Vagina (tissue), 2 donors: Measurements from ENCODE around the gene TEKT2. TPM values are rescaled to one million over a fixed set of nuclear protein-coding genes. Genes with fewer than 3 reads are reported as not detected.
A peak's percentile ranks its signal among the peaks of the same experiment; 100 is the strongest.

Experiments
- DNase-seq, 2 donors: peaks; one replicate each; pipeline ENCODE4 v3.0.0-alpha.2; 2017; ENCODE audit errors: extremely low spot score in 2 of 2
- H3K27ac ChIP-seq: fragments of 200-600 bp; sonication (generic); one replicate; pipeline ENCODE4 v1.5.1; 2019
- H3K27me3 ChIP-seq: fragments of 200-600 bp; sonication (generic); one replicate; pipeline ENCODE4 v1.5.1; 2019
- H3K36me3 ChIP-seq, 2 donors: fragments of 200-600 bp; sonication (generic); one replicate each; pipeline ENCODE4 v1.5.1; 2017 to 2019
- H3K4me1 ChIP-seq: fragments of 200-600 bp; sonication (generic); one replicate; pipeline ENCODE4 v1.5.1; 2019
- H3K4me3 ChIP-seq, 2 donors: fragments of 200-600 bp; sonication (generic); 1 replicate in 1 of 2; 2 replicates in 1 of 2; pipeline ENCODE4 v1.5.1; 2016 to 2019
- H3K9me3 ChIP-seq: fragments of 200-600 bp; sonication (generic); one replicate; pipeline ENCODE4 v1.5.1; 2019
- CTCF ChIP-seq, 3 experiments: fragments of 450-650 bp in 2 of 3; fragments of 200-600 bp in 1 of 3; sonication (generic) in 1 of 3; IDR thresholded peaks; one replicate each; pipeline ENCODE4 v1.5.1; 2017 to 2019; ENCODE audit warnings: antibody characterized with exemption in 3 of 3, mild to moderate bottlenecking in 2 of 3, moderate library complexity in 2 of 3
- POLR2A ChIP-seq, 2 donors: fragments of 450-650 bp; IDR thresholded peaks; one replicate each; pipeline ENCODE4 v1.6.1; 2017; ENCODE audit warnings: antibody characterized with exemption in 2 of 2, mild to moderate bottlenecking in 2 of 2, moderate library complexity in 2 of 2
- POLR2AphosphoS5 ChIP-seq, 2 donors: sonication (generic); formaldehyde crosslinking; IDR thresholded peaks; one replicate each; pipeline ENCODE4 v1.9.0; 2017; ENCODE audit warnings: antibody characterized with exemption in 2 of 2, mild to moderate bottlenecking in 2 of 2, low read depth in 1 of 2; ENCODE audit not compliant: insufficient read depth in 1 of 2
- intact Hi-C: fragments of 100-400 bp; cut with DNase I; formaldehyde crosslinking; loops from one replicate; pipeline ENCODE4 v1.15.1; 2023
- total RNA-seq: library from RNA; depleted of rRNA; stranded (reverse); fragments of >200 nt; gene quantifications from one replicate; pipeline ENCODE4 v1.2.3, GENCODE V29; 2016

TEKT2 gene
- total RNA-seq, 1 donor from 2014 or later: not detected

DNA sequence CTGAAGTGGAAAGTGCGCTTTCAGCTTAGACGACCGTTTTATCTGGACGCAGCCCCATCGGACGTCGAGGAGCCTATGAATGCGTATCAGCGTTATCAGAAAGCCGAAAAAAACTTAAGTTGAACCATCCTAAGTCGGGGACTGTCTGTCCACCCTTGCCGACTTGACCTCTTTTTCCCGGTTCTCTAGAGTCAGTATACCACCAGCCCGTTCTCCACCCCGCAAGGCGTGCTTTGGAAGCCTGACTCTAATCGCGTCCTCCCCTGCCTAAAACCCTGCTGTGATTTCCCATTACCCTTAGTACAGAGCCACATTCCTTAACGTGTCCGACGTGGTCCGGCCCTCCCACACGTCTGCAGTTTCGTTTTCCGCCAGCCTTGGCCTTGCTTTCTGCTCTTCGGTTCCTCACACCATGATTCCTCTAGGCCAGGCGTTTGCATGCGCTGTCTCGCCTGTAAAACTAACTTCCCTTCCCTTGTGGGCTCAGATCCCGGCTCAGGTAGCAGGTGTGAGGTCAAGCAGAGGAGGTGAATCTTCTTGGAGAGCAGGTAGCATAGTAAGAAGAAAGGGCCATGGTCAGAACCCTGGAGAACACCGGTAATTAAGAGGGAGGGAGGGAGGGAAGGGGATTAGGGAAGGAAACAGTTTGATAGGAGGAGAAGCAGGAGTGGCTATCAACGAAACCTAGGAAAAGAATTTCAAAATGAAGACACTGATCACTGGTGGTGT, 5.7 kb downstream of the TEKT2 start:
- peaks cover 30% of the 10 kb centered on the region for H3K4me1 ChIP-seq

DNA sequence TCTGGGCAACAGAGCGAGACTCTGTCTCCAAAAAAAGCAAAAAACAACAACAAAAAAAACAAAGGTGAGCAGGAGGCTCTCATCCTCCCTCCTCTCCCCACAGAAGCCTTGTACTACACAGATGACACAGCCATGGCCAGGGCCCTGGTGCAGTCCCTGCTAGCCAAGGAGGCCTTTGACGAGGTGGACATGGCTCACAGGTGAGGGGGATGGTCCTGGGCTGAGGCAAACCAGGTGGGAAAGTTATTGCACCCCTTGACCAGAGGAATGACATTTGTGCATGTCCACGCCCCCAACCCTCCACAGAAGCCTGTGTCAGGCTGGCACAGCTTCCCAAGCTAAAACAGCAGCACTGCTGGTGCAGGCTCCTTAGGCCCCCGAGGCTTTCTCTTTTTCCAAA, 7.2 kb downstream of the TEKT2 start:
- intact Hi-C loops: no loop called here
- H3K27ac ChIP-seq: no peak overlapping the region
- peaks cover 27% of the 10 kb centered on the region for H3K4me1 ChIP-seq
- H3K36me3 ChIP-seq: peaks cover 0 to 43% of the 10 kb centered on the region in 2 donors
- DNase-seq: no peak
- no peak overlapping the region for H3K4me3 ChIP-seq
- TF ChIP-seq POLR2A (IDR thresholded peaks at IDR 0.05) (no peak), POLR2AphosphoS5 (IDR thresholded peaks at IDR 0.05; ENCODE audit: insufficient read depth in 1 of 2, low read depth in 1 of 2) (no peak), CTCF (IDR thresholded peaks at IDR 0.05) (no peak)
- H3K27me3 ChIP-seq: no peaks in the 10 kb centered on the region
- H3K9me3 ChIP-seq: no peaks in the 10 kb centered on the region

More for the DNA sequence above, 5.7 kb downstream of the TEKT2 start:
- intact Hi-C loops: no loop called here
- Histone ChIP-seq H3K27ac (peak overlapping the region; percentile 88), H3K9me3 (no peaks in the 10 kb centered on the region), H3K4me3 (peak overlapping the region; percentile 89 to 99), H3K36me3 (peaks cover 0 to 34% of the 10 kb centered on the region in 2 donors), H3K27me3 (no peaks in the 10 kb centered on the region)
- DNase-seq: no peak
- TF ChIP-seq POLR2AphosphoS5 (IDR thresholded peaks at IDR 0.05; ENCODE audit: insufficient read depth in 1 of 2, low read depth in 1 of 2) (no peak), POLR2A (IDR thresholded peaks at IDR 0.05) (no peak), CTCF (IDR thresholded peaks at IDR 0.05) (no peak)

DNA sequence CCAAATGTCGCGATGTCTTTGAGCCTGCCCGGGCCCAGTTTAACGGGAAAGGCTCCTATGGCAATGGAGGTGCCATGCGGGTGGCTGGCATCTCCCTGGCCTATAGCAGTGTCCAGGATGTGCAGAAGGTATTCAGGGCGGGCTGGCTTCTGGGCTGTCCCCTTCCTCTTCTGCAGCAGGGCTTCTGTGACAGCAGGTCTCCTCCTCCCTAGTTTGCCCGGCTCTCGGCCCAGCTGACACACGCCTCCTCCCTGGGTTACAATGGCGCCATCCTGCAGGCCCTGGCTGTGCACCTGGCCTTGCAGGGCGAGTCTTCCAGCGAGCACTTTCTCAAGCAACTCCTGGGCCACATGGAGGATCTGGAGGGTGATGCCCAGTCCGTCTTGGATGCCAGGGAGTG, 7.8 kb downstream of the TEKT2 start:
- no peak for DNase-seq
- Histone ChIP-seq H3K9me3 (no peaks in the 10 kb centered on the region), H3K27me3 (no peaks in the 10 kb centered on the region), H3K36me3 (peaks cover 0 to 44% of the 10 kb centered on the region in 2 donors), H3K27ac (no peak overlapping the region), H3K4me1 (peaks cover 27% of the 10 kb centered on the region), H3K4me3 (no peak overlapping the region)
- intact Hi-C loops: no loop called here
- TF ChIP-seq CTCF (IDR thresholded peaks at IDR 0.05) (no peak), POLR2A (IDR thresholded peaks at IDR 0.05) (no peak), POLR2AphosphoS5 (IDR thresholded peaks at IDR 0.05; ENCODE audit: insufficient read depth in 1 of 2, low read depth in 1 of 2) (no peak)

DNA sequence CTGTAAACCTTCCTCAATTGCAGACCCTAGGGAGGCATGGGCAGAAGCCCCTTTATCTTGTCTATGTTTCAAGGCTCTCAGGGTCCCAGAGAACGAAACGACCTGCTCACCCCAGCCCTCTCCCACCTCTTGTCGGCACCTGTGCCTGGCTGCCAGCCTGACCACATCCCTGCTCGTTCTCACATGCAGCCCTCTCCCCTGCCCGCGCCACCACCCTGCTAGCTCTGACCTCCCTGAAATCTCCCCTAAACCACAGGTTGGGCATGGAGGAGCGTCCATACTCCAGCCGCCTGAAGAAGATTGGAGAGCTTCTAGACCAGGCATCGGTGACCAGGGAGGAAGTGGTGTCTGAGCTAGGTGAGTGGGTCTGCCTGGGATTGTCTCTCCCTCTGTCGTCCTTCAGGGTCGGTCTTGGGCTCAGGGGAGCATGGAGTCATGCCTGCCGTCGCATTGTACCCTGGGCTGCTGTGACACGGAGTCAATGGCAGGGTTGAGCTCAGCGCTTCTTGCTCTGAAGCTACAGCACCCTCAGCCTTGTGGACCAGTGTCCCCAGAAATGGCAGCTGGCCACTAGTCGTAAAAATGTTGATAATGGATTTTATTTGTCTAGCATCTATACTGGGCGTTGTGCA, 8.4 kb downstream of the TEKT2 start:
- H3K4me1 ChIP-seq: peaks cover 27% of the 10 kb centered on the region
- intact Hi-C loops: no loop called here
- TF ChIP-seq POLR2AphosphoS5 (IDR thresholded peaks at IDR 0.05; ENCODE audit: insufficient read depth in 1 of 2, low read depth in 1 of 2) (no peak), POLR2A (IDR thresholded peaks at IDR 0.05) (no peak), CTCF (IDR thresholded peaks at IDR 0.05) (no peak)
- peaks cover 0 to 44% of the 10 kb centered on the region in 2 donors for H3K36me3 ChIP-seq
- no peak overlapping the region for H3K4me3 ChIP-seq
- no peaks in the 10 kb centered on the region for H3K9me3 ChIP-seq
- H3K27ac ChIP-seq: no peak overlapping the region
- no peak for DNase-seq
- no peaks in the 10 kb centered on the region for H3K27me3 ChIP-seq

DNA sequence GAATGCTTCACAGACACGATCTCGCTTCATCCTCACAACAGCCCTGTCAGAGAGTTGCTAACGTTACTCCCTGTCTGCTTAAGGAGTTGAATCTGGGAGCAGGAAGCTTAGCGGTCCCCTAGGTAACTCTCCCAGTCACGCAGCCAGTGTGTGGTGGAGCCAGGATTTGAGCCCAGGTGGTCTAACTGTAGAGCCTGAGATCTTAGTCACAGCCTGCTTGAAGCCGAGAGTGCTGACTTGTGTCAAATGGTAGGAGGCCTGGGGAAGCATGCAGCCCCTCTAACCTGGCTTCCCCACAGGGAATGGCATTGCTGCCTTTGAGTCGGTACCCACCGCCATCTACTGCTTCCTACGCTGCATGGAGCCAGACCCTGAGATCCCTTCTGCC, 8.9 kb downstream of the TEKT2 start:
- intact Hi-C loops: no loop called here
- H3K27ac ChIP-seq: no peak overlapping the region
- no peaks in the 10 kb centered on the region for H3K27me3 ChIP-seq
- H3K36me3 ChIP-seq: peaks cover 0 to 44% of the 10 kb centered on the region in 2 donors
- no peaks in the 10 kb centered on the region for H3K9me3 ChIP-seq
- TF ChIP-seq POLR2AphosphoS5 (IDR thresholded peaks at IDR 0.05; ENCODE audit: insufficient read depth in 1 of 2, low read depth in 1 of 2) (no peak), POLR2A (IDR thresholded peaks at IDR 0.05) (no peak), CTCF (IDR thresholded peaks at IDR 0.05) (no peak)
- no peak for DNase-seq
- H3K4me1 ChIP-seq: peaks cover 27% of the 10 kb centered on the region
- H3K4me3 ChIP-seq: no peak overlapping the region
